Lung microvascular endothelial cell (primary cell): ENCODE data around the gene TMEM81. TPM values are rescaled to one million over a fixed set of nuclear protein-coding genes. Genes with fewer than 3 reads are reported as not detected.

Experiments used
- DNase-seq, 2 donors: peaks; one replicate each; pipeline versions ENCODE4 v3.0.0 to v3.0.0-alpha.2; 2010; ENCODE audit warnings: low read depth in 2 of 2
- total RNA-seq: library from RNA; depleted of rRNA; stranded (reverse); fragments of >200 nt; gene quantifications from 2 replicates; pipeline ENCODE4 v1.2.1, GENCODE V29; 2014

Gene TMEM81
- total RNA-seq, 1 donor from 2014 or later: 2.0 TPM

- DNase-seq: no peak
Measured at GRCh38 chr1:205077158-205077933, 6.9 kb downstream of the TMEM81 start.

GRCh38 chr1:205076245-205076761 lies 8.0 kb downstream of the TMEM81 start:
- DNase-seq: no peak

- no peak for DNase-seq
Measured at GRCh38 chr1:205075642-205076155, 8.6 kb downstream of the TMEM81 start.

- DNase-seq: no peak
Measured at GRCh38 chr1:205074513-205074912, 9.7 kb downstream of the TMEM81 start.

GRCh38 chr1:205074084-205074483 lies 10.2 kb downstream of the TMEM81 start:
- DNase-seq: no peak

- DNase-seq: no peak
Measured at GRCh38 chr1:205073511-205073910, 10.7 kb downstream of the TMEM81 start.

GRCh38 chr1:205072881-205073280 lies 11.4 kb downstream of the TMEM81 start:
- DNase-seq: no peak

GRCh38 chr1:205072286-205072685 lies 12.0 kb downstream of the TMEM81 start:
- DNase-seq: no peak

GRCh38 chr1:205071801-205072200 lies 12.5 kb downstream of the TMEM81 start:
- no peak for DNase-seq

GRCh38 chr1:205071028-205071409 lies 13.2 kb downstream of the TMEM81 start:
- DNase-seq: no peak

- no peak for DNase-seq
Measured at GRCh38 chr1:205069371-205070125, 14.7 kb downstream of the TMEM81 start.

GRCh38 chr1:205068457-205069040 lies 15.7 kb downstream of the TMEM81 start:
- DNase-seq: peak in 1 of 2 donors; percentile 31

- DNase-seq: no peak
Measured at GRCh38 chr1:205068001-205068400, 16.3 kb downstream of the TMEM81 start.

- no peak for DNase-seq
Measured at GRCh38 chr1:205067031-205067430, 17.2 kb downstream of the TMEM81 start.

- DNase-seq: peak in 1 of 2 donors; percentile 9
Measured at GRCh38 chr1:205066141-205066818, 18.0 kb downstream of the TMEM81 start.

- no peak for DNase-seq
Measured at GRCh38 chr1:205065666-205066065, 18.6 kb downstream of the TMEM81 start.

- no peak for DNase-seq
Measured at GRCh38 chr1:205064741-205065316, 19.4 kb downstream of the TMEM81 start.

- no peak for DNase-seq
Measured at GRCh38 chr1:205064301-205064700, 20.0 kb downstream of the TMEM81 start.

GRCh38 chr1:205062895-205063294 lies 21.4 kb downstream of the TMEM81 start:
- no peak for DNase-seq

- DNase-seq: no peak
Measured at GRCh38 chr1:205062319-205062718, 21.9 kb downstream of the TMEM81 start.

- peak; percentile 55 to 71 for DNase-seq
Measured at GRCh38 chr1:205061665-205062069, 22.6 kb downstream of the TMEM81 start.
